Measurements from ENCODE around the gene PTPRT. TPM values are rescaled to one million over a fixed set of nuclear protein-coding genes. Genes with fewer than 3 reads are reported as not detected.

Gene PTPRT
- total and polyA plus RNA-seq, 4 donors = 0.03 to 0.19 (median 0.18) TPM; not detected in 1

- H3K4me1 ChIP-seq (ENCODE audit: control insufficient read depth in 1 of 2, insufficient read depth in 2 of 2, low read length in 2 of 2) = no peaks in the 10 kb centered on the region
- WGBS, 2 donors = 76 to 80% methylated on average over 10 of the region's 10 CpGs
These were observed 202.2 kb downstream of the PTPRT start for GRCh38 chr20:42987376-42988114.

GRCh38 chr20:42986143-42986773 is 203.4 kb downstream of the PTPRT start:
- ATAC-seq (ENCODE audit: low FRiP score) = no peak
- DNase-seq = no peak
- 81% methylated on average over 9 of the region's 9 CpGs for WGBS, 2 donors
- peaks cover 3% of the 10 kb centered on the region for H3K9me3 ChIP-seq (ENCODE audit: control insufficient read depth, low read length)
- no peak overlapping the region for H3K27ac ChIP-seq (ENCODE audit: low read depth in 1 of 2, low read length in 2 of 2)
- H3K36me3 ChIP-seq (ENCODE audit: control insufficient read depth in 1 of 2, insufficient read depth in 2 of 2, low read length in 1 of 2) = no peaks in the 10 kb centered on the region
- H3K27me3 ChIP-seq (ENCODE audit: control insufficient read depth in 1 of 2, insufficient read depth in 2 of 2, low read length in 1 of 2) = no peaks in the 10 kb centered on the region
- H3K4me1 ChIP-seq (ENCODE audit: control insufficient read depth in 1 of 2, insufficient read depth in 2 of 2, low read length in 2 of 2) = no peaks in the 10 kb centered on the region
- intact Hi-C loops (cut with DNase I) = no loop called here
- no peak overlapping the region for H3K4me3 ChIP-seq (ENCODE audit: low read length in 2 of 2)

More at GRCh38 chr20:42987376-42988114, 202.2 kb downstream of the PTPRT start:
- Histone ChIP-seq H3K9me3 (ENCODE audit: control insufficient read depth, low read length) (peaks cover 1% of the 10 kb centered on the region), H3K4me3 (ENCODE audit: low read length in 2 of 2) (no peak overlapping the region), H3K36me3 (ENCODE audit: control insufficient read depth in 1 of 2, insufficient read depth in 2 of 2, low read length in 1 of 2) (no peaks in the 10 kb centered on the region), H3K27me3 (ENCODE audit: control insufficient read depth in 1 of 2, insufficient read depth in 2 of 2, low read length in 1 of 2) (no peaks in the 10 kb centered on the region), H3K27ac (ENCODE audit: low read depth in 1 of 2, low read length in 2 of 2) (no peak overlapping the region)
- DNase-seq = no peak
- ATAC-seq (ENCODE audit: low FRiP score) = no peak
- intact Hi-C loops (cut with DNase I) = no loop called here

- H3K27ac ChIP-seq (ENCODE audit: low read depth in 1 of 2, low read length in 2 of 2) = no peak overlapping the region
- no peaks in the 10 kb centered on the region for H3K36me3 ChIP-seq (ENCODE audit: control insufficient read depth in 1 of 2, insufficient read depth in 2 of 2, low read length in 1 of 2)
- intact Hi-C loops (cut with DNase I) = no loop called here
- peaks cover 3% of the 10 kb centered on the region for H3K9me3 ChIP-seq (ENCODE audit: control insufficient read depth, low read length)
- DNase-seq (no peak), ATAC-seq (ENCODE audit: low FRiP score) (no peak)
- H3K4me3 ChIP-seq (ENCODE audit: low read length in 2 of 2) = no peak overlapping the region
- 92% methylated on average over 4 of the region's 4 CpGs for WGBS, 2 donors
- no peaks in the 10 kb centered on the region for H3K4me1 ChIP-seq (ENCODE audit: control insufficient read depth in 1 of 2, insufficient read depth in 2 of 2, low read length in 2 of 2)
- H3K27me3 ChIP-seq (ENCODE audit: control insufficient read depth in 1 of 2, insufficient read depth in 2 of 2, low read length in 1 of 2) = no peaks in the 10 kb centered on the region
These were observed 204.1 kb downstream of the PTPRT start for GRCh38 chr20:42985628-42986027.

- H3K4me3 ChIP-seq (ENCODE audit: low read length in 2 of 2) = no peak overlapping the region
- DNase-seq = no peak
- peaks cover 3% of the 10 kb centered on the region for H3K9me3 ChIP-seq (ENCODE audit: control insufficient read depth, low read length)
- no peaks in the 10 kb centered on the region for H3K4me1 ChIP-seq (ENCODE audit: control insufficient read depth in 1 of 2, insufficient read depth in 2 of 2, low read length in 2 of 2)
- intact Hi-C loops (cut with DNase I) = no loop called here
- H3K27ac ChIP-seq (ENCODE audit: low read depth in 1 of 2, low read length in 2 of 2) = no peak overlapping the region
- no peak for ATAC-seq (ENCODE audit: low FRiP score)
- no peaks in the 10 kb centered on the region for H3K27me3 ChIP-seq (ENCODE audit: control insufficient read depth in 1 of 2, insufficient read depth in 2 of 2, low read length in 1 of 2)
- 91 to 92% methylated on average over 6 of the region's 6 CpGs for WGBS, 2 donors
- H3K36me3 ChIP-seq (ENCODE audit: control insufficient read depth in 1 of 2, insufficient read depth in 2 of 2, low read length in 1 of 2) = no peaks in the 10 kb centered on the region
These were observed 207.5 kb downstream of the PTPRT start for GRCh38 chr20:42982218-42982617.

- DNase-seq (no peak), ATAC-seq (ENCODE audit: low FRiP score) (no peak)
- WGBS, 2 donors = 86 to 97% methylated on average over 2 of the region's 2 CpGs
- no peaks in the 10 kb centered on the region for H3K36me3 ChIP-seq (ENCODE audit: control insufficient read depth in 1 of 2, insufficient read depth in 2 of 2, low read length in 1 of 2)
- no peaks in the 10 kb centered on the region for H3K27me3 ChIP-seq (ENCODE audit: control insufficient read depth in 1 of 2, insufficient read depth in 2 of 2, low read length in 1 of 2)
- no peak overlapping the region for H3K4me3 ChIP-seq (ENCODE audit: low read length in 2 of 2)
- H3K4me1 ChIP-seq (ENCODE audit: control insufficient read depth in 1 of 2, insufficient read depth in 2 of 2, low read length in 2 of 2) = no peaks in the 10 kb centered on the region
- intact Hi-C loops (cut with DNase I) = no loop called here
- peaks cover 3% of the 10 kb centered on the region for H3K9me3 ChIP-seq (ENCODE audit: control insufficient read depth, low read length)
- H3K27ac ChIP-seq (ENCODE audit: low read depth in 1 of 2, low read length in 2 of 2) = no peak overlapping the region
These were observed 208.5 kb downstream of the PTPRT start for GRCh38 chr20:42981253-42981652.

- Histone ChIP-seq H3K4me1 (ENCODE audit: control insufficient read depth in 1 of 2, insufficient read depth in 2 of 2, low read length in 2 of 2) (no peaks in the 10 kb centered on the region), H3K4me3 (ENCODE audit: low read length in 2 of 2) (no peak overlapping the region), H3K27me3 (ENCODE audit: control insufficient read depth in 1 of 2, insufficient read depth in 2 of 2, low read length in 1 of 2) (no peaks in the 10 kb centered on the region), H3K9me3 (ENCODE audit: control insufficient read depth, low read length) (peaks cover 1% of the 10 kb centered on the region), H3K27ac (ENCODE audit: low read depth in 1 of 2, low read length in 2 of 2) (no peak overlapping the region), H3K36me3 (ENCODE audit: control insufficient read depth in 1 of 2, insufficient read depth in 2 of 2, low read length in 1 of 2) (no peaks in the 10 kb centered on the region)
- ATAC-seq (ENCODE audit: low FRiP score) (no peak), DNase-seq (no peak)
- intact Hi-C loops (cut with DNase I) = no loop called here
- WGBS, 2 donors = 35 to 38% methylated on average over 5 of the region's 5 CpGs
These were observed 210.0 kb downstream of the PTPRT start for GRCh38 chr20:42979720-42980119.

- H3K4me1 ChIP-seq (ENCODE audit: control insufficient read depth in 1 of 2, insufficient read depth in 2 of 2, low read length in 2 of 2) = no peaks in the 10 kb centered on the region
- H3K27ac ChIP-seq (ENCODE audit: low read depth in 1 of 2, low read length in 2 of 2) = no peak overlapping the region
- H3K27me3 ChIP-seq (ENCODE audit: control insufficient read depth in 1 of 2, insufficient read depth in 2 of 2, low read length in 1 of 2) = no peaks in the 10 kb centered on the region
- DNase-seq (no peak), ATAC-seq (ENCODE audit: low FRiP score) (no peak)
- peaks cover 1% of the 10 kb centered on the region for H3K9me3 ChIP-seq (ENCODE audit: control insufficient read depth, low read length)
- intact Hi-C loops (cut with DNase I) = no loop called here
- H3K36me3 ChIP-seq (ENCODE audit: control insufficient read depth in 1 of 2, insufficient read depth in 2 of 2, low read length in 1 of 2) = no peaks in the 10 kb centered on the region
- WGBS, 2 donors = 86 to 89% methylated on average over 12 of the region's 12 CpGs
- no peak overlapping the region for H3K4me3 ChIP-seq (ENCODE audit: low read length in 2 of 2)
These were observed 211.3 kb downstream of the PTPRT start for GRCh38 chr20:42978184-42978974.

- ATAC-seq (ENCODE audit: low FRiP score) (no peak), DNase-seq (no peak)
- Histone ChIP-seq H3K27ac (ENCODE audit: low read depth in 1 of 2, low read length in 2 of 2) (no peak overlapping the region), H3K27me3 (ENCODE audit: control insufficient read depth in 1 of 2, insufficient read depth in 2 of 2, low read length in 1 of 2) (no peaks in the 10 kb centered on the region), H3K4me3 (ENCODE audit: low read length in 2 of 2) (no peak overlapping the region), H3K4me1 (ENCODE audit: control insufficient read depth in 1 of 2, insufficient read depth in 2 of 2, low read length in 2 of 2) (no peaks in the 10 kb centered on the region), H3K36me3 (ENCODE audit: control insufficient read depth in 1 of 2, insufficient read depth in 2 of 2, low read length in 1 of 2) (no peaks in the 10 kb centered on the region), H3K9me3 (ENCODE audit: control insufficient read depth, low read length) (no peaks in the 10 kb centered on the region)
- 82 to 90% methylated on average over 1 of the region's 1 CpG for WGBS, 2 donors
- intact Hi-C loops (cut with DNase I) = no loop called here
These were observed 213.7 kb downstream of the PTPRT start for GRCh38 chr20:42975974-42976373.

Measured in aorta (tissue), 5 donors.